Fibroblast of skin of back (primary cell): ENCODE results near the gene NCKAP1.
"Not testable (repeated sequence)": the region's sequence is repeated elsewhere in the genome, so short reads cannot be mapped to it uniquely, and the experiment has no call there.

Experiments used
- DNase-seq: peaks from one replicate; pipeline ENCODE4 v3.0.0-alpha.2; 2013

NCKAP1 gene

DNA sequence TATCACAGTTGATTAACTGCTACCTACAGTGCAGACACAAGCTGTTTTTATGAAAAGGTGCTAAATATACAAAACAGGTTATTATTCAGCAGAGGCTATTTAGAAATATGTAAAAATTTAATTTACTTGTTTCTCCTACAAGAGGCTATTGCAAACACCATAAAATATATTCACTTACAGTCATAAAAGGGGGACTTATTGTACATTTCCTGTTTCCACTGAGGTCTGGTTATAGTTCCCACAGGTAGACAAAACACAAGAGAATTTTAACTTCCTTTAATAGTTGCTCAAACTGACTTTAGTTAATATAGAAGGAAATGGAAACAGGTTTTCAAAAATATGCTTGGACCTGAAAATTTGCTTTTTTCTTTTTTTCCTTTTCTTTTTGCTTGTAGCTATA is 131.8 kb downstream of the NCKAP1 start:
- no peak for DNase-seq

DNA sequence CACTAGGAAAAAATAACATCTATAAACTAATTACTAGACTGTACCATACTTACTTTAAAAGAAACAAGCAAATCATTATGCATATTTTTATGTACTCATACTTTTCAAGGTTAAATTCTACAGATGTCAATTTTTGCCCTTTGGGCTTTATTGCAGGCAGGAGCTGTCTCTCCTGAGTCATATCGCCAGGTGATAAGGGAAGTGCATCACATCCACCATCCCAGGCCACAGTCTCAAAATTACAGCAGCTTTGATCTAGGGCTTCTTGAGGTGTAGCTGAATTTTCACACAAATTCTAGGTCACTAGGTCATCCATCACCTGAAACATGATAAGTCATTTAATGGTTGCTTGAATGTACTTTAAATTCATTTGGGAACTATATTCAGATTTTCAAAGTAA is 133.4 kb downstream of the NCKAP1 start:
- no peak for DNase-seq

DNA sequence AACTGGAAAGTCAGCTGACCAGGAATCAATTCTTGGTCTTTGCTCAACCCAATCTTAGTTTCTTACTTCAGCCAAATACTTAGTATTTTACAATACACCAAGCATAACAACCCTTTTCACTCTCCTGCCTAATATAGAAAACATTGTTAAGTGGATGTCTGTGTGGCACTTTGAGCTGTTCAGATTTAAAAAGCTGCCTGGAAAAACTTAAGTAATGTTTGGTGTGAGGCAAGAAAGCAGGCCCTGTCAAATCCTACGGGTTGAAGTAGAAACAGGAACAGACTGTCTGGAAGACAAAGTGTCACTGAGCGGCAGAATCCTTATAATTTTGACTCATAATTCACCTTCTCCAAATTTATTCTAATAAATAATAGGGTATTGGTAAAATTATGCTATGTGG is 134.7 kb downstream of the NCKAP1 start:
- no peak for DNase-seq

DNA sequence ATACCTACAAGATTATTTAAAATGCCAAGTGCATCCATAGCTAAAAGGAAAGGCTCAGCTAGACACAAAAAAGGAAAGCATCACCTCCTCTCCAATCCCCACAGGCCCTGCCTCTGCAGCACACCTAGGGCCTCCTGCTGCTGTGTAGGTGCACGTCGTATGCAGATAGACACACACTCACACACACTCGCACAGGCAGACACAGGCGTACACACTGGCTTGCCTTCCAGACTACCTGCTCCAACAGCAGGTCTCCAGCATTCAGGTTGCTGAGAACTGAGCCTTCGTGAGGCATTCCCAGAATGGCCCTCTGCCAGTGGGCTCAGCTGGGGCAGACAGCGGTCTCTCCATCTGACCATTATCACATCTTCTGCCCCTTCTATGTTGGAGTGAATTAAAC is 136.5 kb downstream of the NCKAP1 start:
- no peak for DNase-seq

DNA sequence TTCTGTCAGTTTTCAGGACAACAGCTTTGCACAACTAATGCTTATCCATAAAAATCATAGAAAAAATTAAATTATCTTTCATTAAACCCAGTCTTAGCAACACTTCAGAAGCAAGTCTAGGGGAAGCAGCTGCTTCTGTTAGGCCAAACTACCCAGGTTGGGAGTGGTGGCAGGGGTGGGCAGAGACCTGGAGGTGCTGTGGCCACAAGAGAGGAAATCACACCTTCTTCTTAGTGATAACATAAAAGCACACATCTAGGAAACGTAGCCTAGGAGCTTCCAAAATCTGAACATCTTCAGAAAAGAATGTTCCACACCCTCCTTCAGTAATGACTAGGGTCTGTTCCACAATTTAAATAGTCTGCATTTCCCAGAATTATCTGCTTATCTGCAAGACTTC is 139.5 kb downstream of the NCKAP1 start:
- no peak for DNase-seq

DNA sequence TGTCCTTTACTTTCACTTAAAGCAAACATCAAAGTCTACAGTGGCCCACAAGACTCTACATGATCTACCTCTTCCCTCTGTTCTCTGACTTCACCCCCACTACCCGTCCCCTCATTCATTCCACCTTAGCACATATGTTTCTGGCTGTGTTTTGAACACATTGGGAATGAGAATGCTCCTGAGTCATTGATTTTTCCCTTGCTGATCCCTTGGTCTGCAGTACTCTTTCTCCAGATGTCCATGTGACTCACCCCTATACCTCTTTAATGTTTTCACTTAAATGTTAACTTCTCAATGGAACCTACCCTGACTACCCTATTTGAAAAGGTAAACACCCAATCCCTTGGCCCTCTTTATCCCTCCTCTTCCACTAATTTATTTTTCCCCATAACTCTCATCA is 141.1 kb downstream of the NCKAP1 start:
- DNase-seq, result peak; percentile 42

DNA sequence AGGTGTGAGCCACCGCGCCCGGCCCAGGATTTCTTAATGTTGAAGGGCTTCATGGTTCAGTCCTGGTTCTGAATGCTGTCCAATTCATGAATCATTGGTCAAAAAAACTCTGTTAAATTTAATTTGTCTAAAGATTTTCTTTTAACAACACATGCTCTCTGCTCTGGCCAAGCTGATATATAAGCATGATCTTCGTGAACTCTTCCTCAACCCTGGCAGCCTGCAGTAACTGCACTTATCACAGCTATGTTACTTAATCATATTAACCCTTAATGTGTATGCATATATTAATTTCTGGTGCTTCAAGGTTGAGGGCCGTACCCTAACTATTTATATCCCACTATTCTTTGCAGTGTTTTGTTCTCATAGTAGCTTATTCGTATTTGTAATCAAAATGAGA is 142.5 kb downstream of the NCKAP1 start:
- DNase-seq, result no peak

DNA sequence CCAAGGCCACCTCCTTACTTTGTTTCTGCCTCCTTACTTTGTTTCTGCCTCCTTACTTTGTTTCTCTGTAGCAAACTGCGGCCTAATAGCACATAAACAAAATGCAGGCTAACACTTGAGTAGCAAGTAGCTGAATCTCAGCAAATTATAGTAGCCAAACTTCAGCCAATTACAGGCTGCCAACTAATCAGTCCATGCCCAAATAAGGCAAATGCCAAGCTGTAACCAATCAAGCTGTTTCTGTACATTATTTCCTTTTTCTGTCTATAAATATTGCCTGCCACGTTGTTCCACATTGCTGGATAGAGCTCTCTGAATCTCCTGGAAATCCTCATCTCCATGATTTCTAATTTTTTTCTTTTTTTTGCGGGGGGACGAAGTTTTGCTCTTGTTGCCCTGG is 143.1 kb downstream of the NCKAP1 start:
- no peak for DNase-seq

DNA sequence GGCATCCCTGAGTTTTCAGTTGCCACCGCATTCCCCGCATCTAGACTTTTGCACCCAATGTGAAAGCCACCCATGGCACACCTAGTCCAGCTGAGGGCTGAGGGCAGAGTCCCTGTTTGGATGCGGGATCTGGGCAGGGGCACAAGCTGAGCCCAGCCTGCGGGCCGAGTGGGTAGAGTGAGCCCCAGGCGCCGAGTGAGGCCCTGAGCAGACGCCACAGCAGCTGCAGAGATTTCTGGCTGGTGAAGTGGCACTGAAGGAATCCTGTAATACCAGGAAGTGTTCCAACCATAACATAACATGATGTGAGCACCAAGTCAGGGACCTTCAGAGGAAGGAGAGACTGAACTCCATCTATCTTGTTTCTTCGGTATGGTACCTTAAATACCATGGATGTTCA is 144.1 kb downstream of the NCKAP1 start:
- DNase-seq, result peak; percentile 59

DNA sequence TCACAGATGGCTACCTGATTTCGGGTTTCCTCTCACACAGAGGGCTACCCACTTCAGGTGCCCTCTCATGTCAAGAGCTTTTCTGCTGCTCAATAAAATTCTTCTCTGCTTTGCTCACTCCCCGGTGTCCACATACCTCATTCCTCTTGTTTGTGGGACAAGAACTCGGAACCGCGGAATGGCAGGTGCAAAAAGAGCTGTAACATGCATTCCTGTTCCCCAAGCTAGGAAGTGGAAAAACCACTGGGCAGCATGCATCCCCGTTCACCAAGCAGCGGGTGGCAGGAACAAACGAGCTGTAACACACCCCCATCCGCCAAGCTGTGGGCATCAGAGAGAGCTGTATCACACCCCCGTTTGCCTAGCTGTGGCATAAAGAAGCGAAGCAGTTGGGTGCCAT is 144.6 kb downstream of the NCKAP1 start:
- DNase-seq, result no peak

DNA sequence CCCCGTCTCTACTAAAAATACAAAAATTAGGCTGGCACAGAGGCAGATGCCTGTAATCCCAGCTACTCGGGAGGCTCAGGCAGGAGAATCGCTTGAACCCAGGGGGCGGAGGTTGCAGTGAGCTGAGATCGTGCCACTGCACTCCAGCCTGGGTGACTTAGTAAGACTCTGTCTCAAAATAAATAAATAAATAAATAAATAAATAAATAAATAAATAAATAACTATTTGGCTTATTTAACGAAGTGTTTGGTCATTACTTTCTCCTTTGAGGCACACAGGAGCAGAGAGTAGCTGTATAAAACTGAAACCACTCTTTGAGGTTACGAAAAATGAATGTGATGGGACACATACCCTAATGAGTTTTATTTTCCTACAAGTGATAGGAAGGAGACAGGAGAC is 145.2 kb downstream of the NCKAP1 start:
- DNase-seq, result not testable (repeated sequence)

DNA sequence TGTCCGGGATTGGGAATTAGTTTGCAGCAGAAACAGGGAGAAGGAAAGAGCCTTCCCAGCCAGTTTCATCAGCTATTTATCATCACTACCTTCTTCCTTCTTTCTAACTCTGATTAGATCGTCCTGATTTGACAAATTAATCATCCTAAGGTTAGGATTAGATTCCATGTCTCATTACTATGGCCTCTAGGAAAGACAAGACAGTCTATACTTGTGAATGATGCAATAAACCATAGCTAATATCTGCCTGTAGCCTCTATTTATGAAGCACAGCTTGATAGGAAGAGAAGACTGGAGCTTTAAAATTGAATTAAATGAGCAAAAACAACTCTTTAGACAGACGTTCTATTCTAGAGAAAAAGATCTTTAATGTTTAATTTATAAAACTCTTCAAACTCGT is 146.6 kb downstream of the NCKAP1 start:
- no peak for DNase-seq

DNA sequence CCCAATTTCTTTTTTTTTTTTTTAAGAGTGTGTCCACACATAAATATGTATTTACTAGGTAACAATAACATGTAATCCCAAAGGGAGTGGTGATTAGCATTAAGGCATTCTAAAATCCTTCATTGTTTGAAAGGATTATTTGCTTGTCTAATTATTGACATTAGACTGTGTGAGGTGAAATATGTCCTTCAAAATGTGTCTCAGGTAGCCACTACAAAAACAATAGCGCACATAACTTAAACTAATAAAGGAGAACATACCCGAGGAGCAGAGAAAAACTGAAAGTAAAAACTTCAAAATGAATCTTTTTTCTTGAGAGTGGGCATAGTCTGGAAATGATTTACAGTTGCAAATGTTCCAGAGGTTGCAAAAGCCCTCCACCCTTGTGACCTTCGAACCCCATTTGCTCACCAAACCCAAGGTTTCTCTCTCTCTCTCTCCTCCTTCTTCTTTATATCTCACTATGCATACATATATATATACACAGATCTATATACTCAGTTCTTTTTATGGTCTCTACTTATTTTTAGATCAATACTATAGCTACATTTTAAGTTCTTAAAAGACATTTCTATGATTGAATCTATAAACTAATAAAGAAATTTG is 147.4 kb downstream of the NCKAP1 start:
- no peak for DNase-seq

DNA sequence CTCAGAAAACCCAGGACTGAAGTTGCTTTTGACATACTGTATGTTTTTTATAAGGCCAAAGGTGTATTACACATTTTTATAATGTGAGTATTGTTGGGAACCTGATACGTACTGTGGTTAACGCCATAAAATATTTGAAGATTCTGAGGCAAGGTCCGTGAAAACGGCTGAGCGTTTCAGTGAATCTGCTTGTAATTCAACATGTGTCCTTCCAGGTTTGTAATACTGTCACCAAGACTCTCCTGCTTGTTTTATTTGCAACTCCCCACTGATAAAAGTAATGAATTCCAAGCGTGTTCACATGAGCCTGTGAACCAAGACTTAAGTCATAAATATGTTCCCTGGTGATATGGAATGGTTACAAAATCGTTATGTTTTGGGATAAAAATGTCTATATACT is 148.0 kb downstream of the NCKAP1 start:
- no peak for DNase-seq

DNA sequence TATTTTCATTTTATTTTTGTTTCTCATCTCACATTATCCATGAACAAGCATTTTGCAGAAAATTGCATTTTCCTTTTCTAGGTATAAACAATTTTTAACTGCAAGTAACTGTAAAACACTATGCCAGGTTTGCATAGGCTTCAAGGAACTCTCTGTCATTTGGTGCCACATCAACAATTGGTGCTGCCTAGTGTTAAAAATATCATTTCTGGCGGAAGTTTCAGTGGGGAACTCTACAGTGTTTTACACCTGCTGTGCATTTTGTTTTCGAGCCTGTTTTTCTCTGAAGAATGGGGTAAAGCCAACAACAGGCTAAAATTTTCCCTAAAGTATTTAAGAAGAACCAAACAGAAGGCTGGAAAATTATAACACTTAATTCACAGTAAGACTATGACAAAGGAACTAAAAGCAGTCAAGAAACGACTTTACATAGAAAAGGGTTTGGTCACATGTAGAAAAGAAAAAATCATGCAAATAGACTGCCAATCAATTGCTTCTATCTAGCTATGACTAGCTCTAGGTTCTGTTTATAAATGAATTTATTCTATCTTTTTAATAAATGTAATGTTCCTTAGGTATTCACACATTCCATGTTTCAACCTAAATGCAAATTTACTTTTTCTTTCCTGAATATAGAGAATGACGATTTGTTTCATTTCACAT is 150.4 kb downstream of the NCKAP1 start:
- no peak for DNase-seq

DNA sequence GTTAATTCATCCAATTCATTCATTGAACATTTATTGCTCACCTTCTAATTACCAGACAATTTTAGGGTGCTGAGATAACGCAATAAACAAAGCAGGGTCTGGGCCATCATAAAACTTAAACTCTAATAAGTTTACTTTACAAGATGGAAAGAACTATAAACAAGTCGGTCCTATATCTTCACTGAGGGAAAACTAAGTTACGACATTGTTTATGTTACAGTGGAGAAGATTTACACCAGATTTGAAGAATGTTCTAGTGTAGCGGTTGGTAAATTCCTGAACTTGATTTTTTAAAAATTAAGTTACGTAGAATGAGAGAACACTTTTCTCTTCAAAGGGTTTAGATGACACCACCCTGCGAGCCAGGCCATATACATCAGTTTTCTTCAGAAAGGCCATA is 151.2 kb downstream of the NCKAP1 start:
- no peak for DNase-seq

DNA sequence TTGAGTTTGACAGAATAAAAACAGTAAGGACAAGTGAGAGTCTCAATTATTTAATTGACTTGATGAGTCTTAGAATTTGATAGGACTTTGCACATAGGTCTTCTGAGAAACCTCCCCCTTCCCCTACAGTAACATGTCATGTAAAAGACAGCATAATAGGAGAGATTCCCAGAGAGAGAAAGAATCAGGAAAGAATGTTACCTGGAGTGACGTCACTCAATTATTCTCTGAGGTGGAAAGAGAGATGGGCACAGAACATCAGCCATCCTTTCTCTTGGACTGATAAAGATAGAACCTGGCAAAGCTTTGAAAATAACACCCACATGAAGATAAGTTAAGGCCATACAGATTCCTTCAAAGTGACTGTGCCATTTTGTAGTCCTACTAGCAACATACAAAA is 152.5 kb downstream of the NCKAP1 start:
- no peak for DNase-seq

DNA sequence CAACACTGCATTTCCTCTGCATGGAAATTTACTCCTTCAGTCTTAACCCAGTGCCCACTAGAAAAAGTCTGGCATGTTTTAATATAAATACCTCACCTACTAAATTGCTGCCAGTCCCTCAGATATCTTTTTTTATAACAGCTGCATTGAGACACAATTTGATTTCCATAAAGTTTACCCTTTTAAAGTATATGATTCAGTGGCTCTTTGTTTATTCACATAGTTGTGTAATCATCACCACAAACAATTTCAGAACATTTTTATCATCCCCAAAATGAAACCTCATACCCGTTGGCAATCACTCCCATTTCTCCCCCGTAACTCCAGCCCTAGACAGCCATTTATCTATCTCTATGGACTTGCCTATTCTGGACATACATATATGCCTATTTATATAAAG is 154.8 kb downstream of the NCKAP1 start:
- no peak for DNase-seq

DNA sequence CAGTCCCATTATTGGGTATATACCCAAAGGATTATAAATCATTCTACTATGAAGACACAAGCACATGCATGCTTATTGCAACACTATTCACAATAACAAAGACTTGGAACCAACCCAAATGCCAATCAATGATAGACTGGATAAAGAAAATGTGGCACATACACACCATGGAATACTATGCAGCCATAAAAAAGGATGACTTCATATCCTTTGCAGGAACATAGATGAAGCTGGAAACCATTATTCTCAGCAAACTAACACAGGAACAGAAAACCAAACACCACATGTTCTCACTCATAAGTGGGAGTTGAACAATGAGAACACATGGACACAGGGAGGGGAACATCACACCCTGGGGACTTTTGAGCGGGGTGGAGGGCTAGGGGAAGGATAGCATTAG is 158.2 kb downstream of the NCKAP1 start:
- not testable (repeated sequence) for DNase-seq

DNA sequence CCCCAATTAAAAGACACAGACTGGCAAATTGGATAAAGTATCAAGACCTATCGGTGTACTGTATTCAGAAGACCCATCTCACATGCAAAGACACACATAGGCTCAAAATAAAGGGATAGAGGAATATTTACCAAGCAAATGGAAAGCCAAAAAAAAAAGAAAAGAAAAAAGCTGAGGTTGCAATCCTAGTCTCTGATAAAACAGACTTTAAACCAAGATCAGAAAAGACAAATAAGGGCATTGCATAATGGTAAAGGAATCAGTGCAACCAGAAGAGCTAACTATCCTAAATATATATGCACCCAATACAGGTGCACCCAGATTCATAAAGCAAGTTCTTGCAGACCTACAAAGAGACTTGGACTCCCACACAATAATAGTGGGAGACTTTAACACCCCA is 161.6 kb downstream of the NCKAP1 start:
- DNase-seq, result not testable (repeated sequence)

DNA sequence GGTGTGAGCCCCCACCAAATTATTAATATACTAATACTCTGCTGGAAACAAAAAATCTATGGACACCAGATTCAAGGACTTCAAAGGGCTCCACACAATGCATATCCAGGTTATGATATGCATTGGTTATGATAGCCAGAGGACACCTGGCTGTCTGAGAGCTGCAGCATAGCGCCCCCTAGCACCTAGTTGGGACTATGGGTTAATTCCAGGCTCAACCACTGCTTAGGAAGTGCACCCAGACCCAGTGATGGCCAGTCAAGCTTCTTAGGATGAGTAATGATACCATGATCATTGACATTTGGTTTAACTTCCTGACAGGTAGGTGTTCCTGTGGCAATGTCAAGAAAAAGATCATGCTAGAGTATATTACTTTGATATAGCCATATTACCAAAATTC is 168.0 kb downstream of the NCKAP1 start:
- no peak for DNase-seq

DNA sequence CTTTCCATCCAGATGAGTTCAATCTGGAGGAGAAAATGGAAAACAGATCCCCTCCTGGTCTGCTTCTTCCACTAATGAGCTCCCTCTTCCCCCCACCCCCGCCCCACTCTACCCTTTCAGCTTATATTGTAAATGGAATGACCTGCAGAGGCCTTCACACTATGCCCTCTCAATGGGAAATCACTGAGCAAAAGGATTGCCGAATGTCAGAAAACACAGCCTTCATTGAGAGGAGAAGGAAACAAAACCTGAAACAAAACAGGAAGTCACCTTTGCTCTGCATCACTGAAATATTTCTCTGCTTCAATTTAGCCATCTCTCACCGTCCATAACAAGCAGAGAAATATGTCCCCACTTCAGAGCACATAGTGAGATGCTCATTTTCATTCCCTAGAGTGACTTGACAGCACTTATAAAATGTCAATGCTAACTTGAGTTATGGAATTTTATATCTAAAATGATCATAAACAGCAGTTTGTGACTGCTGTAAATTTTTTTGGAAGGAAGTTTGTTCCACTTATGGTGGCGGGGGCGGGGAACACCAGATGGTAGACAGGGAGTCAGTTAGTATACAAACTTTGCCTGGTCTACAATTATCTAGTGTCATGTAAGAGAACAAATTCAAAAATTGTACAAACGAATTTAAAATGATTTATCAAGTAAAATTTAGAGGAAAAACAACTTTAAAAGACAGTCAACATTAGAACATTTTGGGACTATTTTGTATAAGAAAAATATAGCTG is 170.0 kb downstream of the NCKAP1 start:
- DNase-seq, result no peak

DNA sequence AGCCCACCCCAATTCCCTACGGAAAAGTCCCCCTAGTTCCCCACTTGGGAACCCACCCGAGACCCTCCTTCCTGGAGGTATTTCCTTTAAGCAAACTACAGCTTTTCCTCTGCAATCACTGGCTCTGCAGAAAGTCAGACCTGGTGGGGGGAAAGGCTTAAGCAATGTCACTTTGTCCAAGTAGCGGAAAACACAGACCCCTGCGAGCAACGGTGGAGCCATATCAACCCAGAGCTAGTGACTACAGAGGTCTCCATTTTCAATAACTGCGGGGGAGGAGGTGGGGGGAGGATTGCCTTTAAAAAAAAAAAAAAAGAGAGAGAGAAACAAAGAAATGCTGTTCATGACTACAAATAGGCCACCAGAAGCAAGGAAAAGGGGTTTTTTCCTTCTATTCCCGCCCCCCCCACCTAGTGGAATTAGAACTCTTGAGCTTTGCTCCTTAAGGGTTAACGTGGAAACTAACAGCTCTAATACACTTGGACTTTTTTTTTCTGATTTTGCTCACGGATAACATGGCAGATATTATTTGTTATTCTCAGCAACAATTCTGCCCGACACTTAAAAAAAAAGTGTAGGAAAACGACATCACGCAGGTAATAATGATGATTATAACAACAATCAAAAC is 170.7 kb downstream of the NCKAP1 start:
- DNase-seq, result no peak
